Measurements from ENCODE around the gene IFIT3. TPM values are rescaled to one million over a fixed set of nuclear protein-coding genes. Genes with fewer than 3 reads are reported as not detected.

The IFIT3 gene
- total and polyA plus RNA-seq, 9 of the 15 experiments (the other 6 are each of a cell fraction or from before 2014, with no cell fraction given): 0.23 to 2.2 (median 0.77) TPM

GRCh38 chr10:89309156-89310055 lies 18.4 kb upstream of the IFIT3 start:
- H4K20me1 ChIP-seq (replicated peaks; ENCODE audit: control insufficient read depth, insufficient read depth, low read length): no peaks in the 10 kb centered on the region
- CTCF ChIA-PET (ENCODE audit: low intra/inter-chr PET ratio): no interaction called here

More at GRCh38 chr10:89309156-89310055, 18.4 kb upstream of the IFIT3 start:
- Histone ChIP-seq H3K9ac (ENCODE audit: insufficient read depth in 1 of 2, low read depth in 2 of 2, low read length in 2 of 2) (no peak overlapping the region), H3K4me3 (no peak overlapping the region), H3K4me2 (ENCODE audit: insufficient read depth, low read length) (no peak overlapping the region), H3K36me3 (ENCODE audit: control insufficient read depth, insufficient read depth, low read length) (no peaks in the 10 kb centered on the region), H3K9me3 (replicated peaks; ENCODE audit: control insufficient read depth, insufficient read depth, low read depth, low read length) (no peaks in the 10 kb centered on the region), H3K4me1 (replicated peaks in 1 of 2; ENCODE audit: control insufficient read depth in 2 of 2, insufficient read depth in 2 of 2, low read length in 2 of 2) (no peaks in the 10 kb centered on the region), H3K27ac (ENCODE audit: extremely low read depth, low read depth, low read length) (no peak overlapping the region), H3K9me1 (ENCODE audit: control insufficient read depth, insufficient read depth, low read length) (no peaks in the 10 kb centered on the region), H2AFZ (ENCODE audit: low read depth, low read length) (no peak overlapping the region), H3K79me2 (ENCODE audit: control insufficient read depth, insufficient read depth, low read length) (no peaks in the 10 kb centered on the region), H3K27me3 (ENCODE audit: control insufficient read depth in 2 of 2, insufficient read depth in 2 of 2, low read length in 2 of 2) (peaks cover 0 to 6% of the 10 kb centered on the region in 2 experiments; a peak in 2 of 5 replicates)
- no peak for ATAC-seq
- TF ChIP-seq SNIP1 (IDR thresholded peaks at IDR 0.05; ENCODE audit: low read depth) (no peak), POLR3G (IDR thresholded peaks at IDR 0.05; ENCODE audit: extremely low read depth, insufficient read length, insufficient replicate concordance) (no peak), SRSF7 (optimal IDR thresholded peaks at IDR 0.05; ENCODE audit: low read depth, low read length) (no peak), PRMT5 (CRISPR knock-in tag; IDR thresholded peaks at IDR 0.05) (no peak), TCF3 (CRISPR knock-in tag; IDR thresholded peaks at IDR 0.05) (no peak), NBN (IDR thresholded peaks at IDR 0.05; ENCODE audit: low read depth) (no peak), ZNF408 (CRISPR knock-in tag; IDR thresholded peaks at IDR 0.05; ENCODE audit: low read depth) (no peak), ZNF239 (CRISPR knock-in tag; IDR thresholded peaks at IDR 0.05) (no peak)
- WGBS (ENCODE audit: insufficient coverage, low coverage, missing lambda C conversion rate): 5% methylated on average over 7 of the region's 7 CpGs
- intact Hi-C loops (cut with micrococcal nuclease) (no loop called here), in situ Hi-C loops (cut with MboI) (no loop called here)
- DNase-seq (ENCODE audit: extremely low read depth in 1 of 4, low spot score in 3 of 4): no peak
- no TSS peak for BruUV-seq (replicated peaks)
- POLR2A ChIA-PET: no interaction called here
- FAIRE-seq: no peak

Measured in K562 (cell line).